Bronchial epithelial cell (primary cell): Measurements from ENCODE around the gene HIGD1A. TPM values are rescaled to one million over a fixed set of nuclear protein-coding genes. Genes with fewer than 3 reads are reported as not detected.

Source experiments
- DNase-seq: peaks from one replicate; pipeline ENCODE4 v3.0.0-alpha.2; 2010; ENCODE audit warnings: low read depth
- FAIRE-seq: peaks from 2 replicates; lab custom pipeline; 2011; peaks lifted over from hg19 to GRCh38; lab: Jason Lieb, UNC
- H3K27me3 ChIP-seq: 2 replicates; pipeline ENCODE4 v1.5.1; 2011; ENCODE audit warnings: low read length; ENCODE audit not compliant: control insufficient read depth, insufficient read depth
- H3K36me3 ChIP-seq: 2 replicates; pipeline ENCODE4 v1.5.1; 2011; ENCODE audit warnings: low read length; ENCODE audit not compliant: control insufficient read depth, insufficient read depth
- H3K4me3 ChIP-seq: 2 replicates; pipeline ENCODE4 v1.5.1; 2011; ENCODE audit warnings: mild to moderate bottlenecking, low read depth, low read length, control low read depth
- CTCF ChIP-seq: IDR thresholded peaks from 2 replicates; pipeline ENCODE4 v1.5.1; 2011; ENCODE audit warnings: mild to moderate bottlenecking, moderate library complexity, low read length, control low read depth, inconsistent platforms; ENCODE audit not compliant: insufficient read depth, severe bottlenecking
- total RNA-seq: library from RNA; depleted of rRNA; stranded (reverse); fragments of >200 nt; gene quantifications from 2 replicates; pipeline ENCODE4 v1.2.1, GENCODE V29; 2014

The HIGD1A gene
- total RNA-seq, 1 donor from 2014 or later: 219 TPM

- no peak for FAIRE-seq
- DNase-seq: no peak
- Histone ChIP-seq H3K36me3 (no peaks in the 10 kb centered on the region), H3K27me3 (no peaks in the 10 kb centered on the region), H3K4me3 (no peak overlapping the region)
- no peak for TF ChIP-seq CTCF
These were observed 39.6 kb downstream of the HIGD1A start for GRCh38 chr3:42764561-42765295.

- H3K36me3 ChIP-seq: no peaks in the 10 kb centered on the region
- no peaks in the 10 kb centered on the region for H3K27me3 ChIP-seq
- FAIRE-seq (no peak), DNase-seq (no peak)
- no peak for TF ChIP-seq CTCF
- H3K4me3 ChIP-seq: no peak overlapping the region
These were observed 40.2 kb downstream of the HIGD1A start for GRCh38 chr3:42764115-42764514.

GRCh38 chr3:42763021-42763420, 41.3 kb downstream of the HIGD1A start:
- no peak for TF ChIP-seq CTCF
- Histone ChIP-seq H3K36me3 (no peaks in the 10 kb centered on the region), H3K27me3 (no peaks in the 10 kb centered on the region), H3K4me3 (no peak overlapping the region)
- DNase-seq (no peak), FAIRE-seq (no peak)

GRCh38 chr3:42762046-42762724, 42.1 kb downstream of the HIGD1A start:
- H3K4me3 ChIP-seq: no peak overlapping the region
- TF ChIP-seq CTCF: no peak
- no peak for FAIRE-seq
- no peaks in the 10 kb centered on the region for H3K27me3 ChIP-seq
- no peak for DNase-seq
- H3K36me3 ChIP-seq: no peaks in the 10 kb centered on the region

GRCh38 chr3:42758126-42758525, 46.2 kb downstream of the HIGD1A start:
- Histone ChIP-seq H3K4me3 (no peak overlapping the region), H3K36me3 (no peaks in the 10 kb centered on the region), H3K27me3 (no peaks in the 10 kb centered on the region)
- no peak for TF ChIP-seq CTCF
- DNase-seq (no peak), FAIRE-seq (no peak)
